ENCODE results near the gene TMEM213. TPM values are rescaled to one million over a fixed set of nuclear protein-coding genes. Genes with fewer than 3 reads are reported as not detected.

Gene TMEM213
- total and polyA plus RNA-seq, 9 of the 15 experiments (the other 6 are each of a cell fraction or from before 2014, with no cell fraction given) = not detected

DNA sequence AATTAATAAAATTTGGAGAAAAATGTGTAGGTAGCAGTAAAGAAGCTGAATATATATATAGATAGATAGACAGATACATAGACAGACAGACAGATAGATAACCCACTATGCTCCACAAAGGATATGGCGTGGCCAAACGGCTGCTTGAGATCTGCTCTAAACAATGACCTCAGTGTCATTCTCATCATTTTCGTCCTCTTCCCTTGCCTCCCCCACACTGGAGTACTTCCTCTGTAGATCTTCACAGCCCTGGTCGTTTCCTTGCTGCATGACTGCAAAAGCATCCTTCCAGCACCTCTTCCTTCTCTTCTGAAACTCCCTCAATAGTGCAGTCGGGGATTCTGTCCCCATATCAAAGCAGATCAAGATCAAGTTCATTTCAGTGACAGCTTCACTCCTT, 35.8 kb downstream of the TMEM213 start:
- no peak overlapping the region for H3K4me2 ChIP-seq (ENCODE audit: insufficient read depth, low read length)
- FAIRE-seq (no peak), ATAC-seq (no peak), DNase-seq (ENCODE audit: extremely low read depth in 1 of 4, low spot score in 3 of 4) (no peak)
- H3K36me3 ChIP-seq (ENCODE audit: control insufficient read depth, insufficient read depth, low read length) = no peaks in the 10 kb centered on the region
- no peak overlapping the region for H2AFZ ChIP-seq (ENCODE audit: low read depth, low read length)
- H3K9ac ChIP-seq (ENCODE audit: insufficient read depth in 1 of 2, low read depth in 2 of 2, low read length in 2 of 2) = no peak overlapping the region
- H3K27me3 ChIP-seq (ENCODE audit: control insufficient read depth in 2 of 2, insufficient read depth in 2 of 2, low read length in 2 of 2) = peaks cover 81 to 85% of the 10 kb centered on the region in 2 experiments
- H3K79me2 ChIP-seq (ENCODE audit: control insufficient read depth, insufficient read depth, low read length) = no peaks in the 10 kb centered on the region
- no peak for TF ChIP-seq ZNF133 (CRISPR knock-in tag; IDR thresholded peaks at IDR 0.05)
- TF ChIP-seq EP300 (IDR thresholded peaks at IDR 0.05; ENCODE audit: low read length) = no peak
- TF ChIP-seq STAT5B (CRISPR knock-in tag; IDR thresholded peaks at IDR 0.05) = no peak
- TF ChIP-seq TAF7 (tag; IDR thresholded peaks at IDR 0.05) = no peak
- CTCF ChIA-PET (ENCODE audit: low intra/inter-chr PET ratio) = no interaction called here
- no TSS peak for BruUV-seq (replicated peaks)
- no peaks in the 10 kb centered on the region; the same call in 1 of the 2 replicates for H4K20me1 ChIP-seq (replicated peaks; ENCODE audit: control insufficient read depth, insufficient read depth, low read length)
- H3K9me1 ChIP-seq (ENCODE audit: control insufficient read depth, insufficient read depth, low read length) = no peaks in the 10 kb centered on the region
- in situ Hi-C loops (cut with MboI) (no loop called here), intact Hi-C loops (cut with micrococcal nuclease) (no loop called here)
- POLR2A ChIA-PET = interaction anchor here (0.6 to 1.1 kb wide), 2 partner anchors 8 to 17 kb away, joined by 3 to 5 read pairs; no protein-coding TSS in a partner anchor
- WGBS (ENCODE audit: insufficient coverage, low coverage, missing lambda C conversion rate) = 2% methylated on average over 5 of the region's 5 CpGs
- H3K4me1 ChIP-seq (replicated peaks in 1 of 2; ENCODE audit: control insufficient read depth in 2 of 2, insufficient read depth in 2 of 2, low read length in 2 of 2) = peaks cover 0 to 6% of the 10 kb centered on the region in 2 experiments; a peak in 2 of 5 replicates
- H3K27ac ChIP-seq (ENCODE audit: extremely low read depth, low read depth, low read length) = no peak overlapping the region
- H3K4me3 ChIP-seq = no peak overlapping the region
- no peaks in the 10 kb centered on the region for H3K9me3 ChIP-seq (replicated peaks; ENCODE audit: control insufficient read depth, insufficient read depth, low read depth, low read length)

- Histone ChIP-seq H3K36me3 (ENCODE audit: control insufficient read depth, insufficient read depth, low read length) (no peaks in the 10 kb centered on the region), H3K4me2 (ENCODE audit: insufficient read depth, low read length) (no peak overlapping the region), H4K20me1 (replicated peaks; ENCODE audit: control insufficient read depth, insufficient read depth, low read length) (no peaks in the 10 kb centered on the region; the same call in 1 of the 2 replicates), H3K27me3 (ENCODE audit: control insufficient read depth in 2 of 2, insufficient read depth in 2 of 2, low read length in 2 of 2) (peaks cover 84 to 85% of the 10 kb centered on the region in 2 experiments), H3K9me1 (ENCODE audit: control insufficient read depth, insufficient read depth, low read length) (no peaks in the 10 kb centered on the region), H3K4me1 (replicated peaks in 1 of 2; ENCODE audit: control insufficient read depth in 2 of 2, insufficient read depth in 2 of 2, low read length in 2 of 2) (peaks cover 0 to 6% of the 10 kb centered on the region in 2 experiments; a peak in 2 of 5 replicates), H3K4me3 (no peak overlapping the region), H3K27ac (ENCODE audit: extremely low read depth, low read depth, low read length) (no peak overlapping the region), H3K9ac (ENCODE audit: insufficient read depth in 1 of 2, low read depth in 2 of 2, low read length in 2 of 2) (no peak overlapping the region), H2AFZ (ENCODE audit: low read depth, low read length) (no peak overlapping the region), H3K9me3 (replicated peaks; ENCODE audit: control insufficient read depth, insufficient read depth, low read depth, low read length) (no peaks in the 10 kb centered on the region), H3K79me2 (ENCODE audit: control insufficient read depth, insufficient read depth, low read length) (no peaks in the 10 kb centered on the region)
- no TSS peak for BruUV-seq (replicated peaks)
- 2% methylated on average over 9 of the region's 9 CpGs for WGBS (ENCODE audit: insufficient coverage, low coverage, missing lambda C conversion rate)
- in situ Hi-C loops (cut with MboI) (no loop called here), intact Hi-C loops (cut with micrococcal nuclease) (no loop called here)
- TF ChIP-seq GTF2F1 (IDR thresholded peaks at IDR 0.05; ENCODE audit: low read depth, low read length) = no peak
- DNase-seq (ENCODE audit: extremely low read depth in 1 of 4, low spot score in 3 of 4) (no peak), ATAC-seq (no peak), FAIRE-seq (no peak)
- CTCF ChIA-PET (ENCODE audit: low intra/inter-chr PET ratio) = no interaction called here
- POLR2A ChIA-PET = no interaction called here
Measured at GRCh38 chr7:138834583-138834982, 36.8 kb downstream of the TMEM213 start.
